Panc1 (cell line): Measurements from ENCODE around the gene RASSF8.

ENCODE experiments used
- TF ChIP-seq, protein P1 (sequence below): fragments of 450-650 bp; IDR thresholded peaks from 2 replicates; pipeline ENCODE4 v1.5.1; 2017; ENCODE audit warnings: mild to moderate bottlenecking
- TF ChIP-seq, protein P2 (sequence below), 2 experiments: IDR thresholded peaks; 2 replicates each; pipeline ENCODE4 v1.6.1; 2011 to 2012; ENCODE audit warnings: low read depth in 2 of 2, control low read depth in 1 of 2, low read length in 1 of 2, mild to moderate bottlenecking in 1 of 2, moderate library complexity in 1 of 2; ENCODE audit not compliant: insufficient read depth in 1 of 2

DNA sequence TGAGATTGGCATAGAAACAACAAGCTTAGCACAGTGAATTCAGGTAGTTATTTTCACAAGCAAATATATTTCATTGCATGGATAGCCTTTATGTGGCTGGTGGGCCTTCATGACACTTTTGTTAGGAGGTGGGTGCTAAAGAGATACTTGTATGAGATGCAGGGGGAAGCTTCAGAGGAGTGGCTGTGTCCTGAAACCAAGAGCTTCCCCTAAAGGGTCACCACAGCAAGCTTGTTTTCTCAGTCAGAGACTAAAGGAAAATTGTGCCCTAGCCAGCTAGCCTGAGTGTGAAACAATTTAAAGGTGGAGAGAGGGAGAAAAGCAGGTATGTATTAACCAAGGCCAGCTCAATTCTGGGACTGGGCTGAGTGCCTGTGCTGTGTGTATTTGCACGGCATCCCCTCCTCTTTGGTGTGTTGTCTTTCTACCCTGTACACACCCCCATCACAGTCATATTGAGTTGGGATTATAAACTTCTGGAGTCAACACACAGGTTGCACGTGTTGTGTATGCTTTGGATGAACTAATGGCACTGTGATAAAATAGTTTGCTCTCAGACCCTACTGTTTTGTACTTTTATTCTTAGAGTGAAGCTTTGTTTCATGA, 79.2 kb downstream of the RASSF8 start:
- TF ChIP-seq, protein P1, sequence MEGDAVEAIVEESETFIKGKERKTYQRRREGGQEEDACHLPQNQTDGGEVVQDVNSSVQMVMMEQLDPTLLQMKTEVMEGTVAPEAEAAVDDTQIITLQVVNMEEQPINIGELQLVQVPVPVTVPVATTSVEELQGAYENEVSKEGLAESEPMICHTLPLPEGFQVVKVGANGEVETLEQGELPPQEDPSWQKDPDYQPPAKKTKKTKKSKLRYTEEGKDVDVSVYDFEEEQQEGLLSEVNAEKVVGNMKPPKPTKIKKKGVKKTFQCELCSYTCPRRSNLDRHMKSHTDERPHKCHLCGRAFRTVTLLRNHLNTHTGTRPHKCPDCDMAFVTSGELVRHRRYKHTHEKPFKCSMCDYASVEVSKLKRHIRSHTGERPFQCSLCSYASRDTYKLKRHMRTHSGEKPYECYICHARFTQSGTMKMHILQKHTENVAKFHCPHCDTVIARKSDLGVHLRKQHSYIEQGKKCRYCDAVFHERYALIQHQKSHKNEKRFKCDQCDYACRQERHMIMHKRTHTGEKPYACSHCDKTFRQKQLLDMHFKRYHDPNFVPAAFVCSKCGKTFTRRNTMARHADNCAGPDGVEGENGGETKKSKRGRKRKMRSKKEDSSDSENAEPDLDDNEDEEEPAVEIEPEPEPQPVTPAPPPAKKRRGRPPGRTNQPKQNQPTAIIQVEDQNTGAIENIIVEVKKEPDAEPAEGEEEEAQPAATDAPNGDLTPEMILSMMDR, result no peak
- TF ChIP-seq, protein P2, sequence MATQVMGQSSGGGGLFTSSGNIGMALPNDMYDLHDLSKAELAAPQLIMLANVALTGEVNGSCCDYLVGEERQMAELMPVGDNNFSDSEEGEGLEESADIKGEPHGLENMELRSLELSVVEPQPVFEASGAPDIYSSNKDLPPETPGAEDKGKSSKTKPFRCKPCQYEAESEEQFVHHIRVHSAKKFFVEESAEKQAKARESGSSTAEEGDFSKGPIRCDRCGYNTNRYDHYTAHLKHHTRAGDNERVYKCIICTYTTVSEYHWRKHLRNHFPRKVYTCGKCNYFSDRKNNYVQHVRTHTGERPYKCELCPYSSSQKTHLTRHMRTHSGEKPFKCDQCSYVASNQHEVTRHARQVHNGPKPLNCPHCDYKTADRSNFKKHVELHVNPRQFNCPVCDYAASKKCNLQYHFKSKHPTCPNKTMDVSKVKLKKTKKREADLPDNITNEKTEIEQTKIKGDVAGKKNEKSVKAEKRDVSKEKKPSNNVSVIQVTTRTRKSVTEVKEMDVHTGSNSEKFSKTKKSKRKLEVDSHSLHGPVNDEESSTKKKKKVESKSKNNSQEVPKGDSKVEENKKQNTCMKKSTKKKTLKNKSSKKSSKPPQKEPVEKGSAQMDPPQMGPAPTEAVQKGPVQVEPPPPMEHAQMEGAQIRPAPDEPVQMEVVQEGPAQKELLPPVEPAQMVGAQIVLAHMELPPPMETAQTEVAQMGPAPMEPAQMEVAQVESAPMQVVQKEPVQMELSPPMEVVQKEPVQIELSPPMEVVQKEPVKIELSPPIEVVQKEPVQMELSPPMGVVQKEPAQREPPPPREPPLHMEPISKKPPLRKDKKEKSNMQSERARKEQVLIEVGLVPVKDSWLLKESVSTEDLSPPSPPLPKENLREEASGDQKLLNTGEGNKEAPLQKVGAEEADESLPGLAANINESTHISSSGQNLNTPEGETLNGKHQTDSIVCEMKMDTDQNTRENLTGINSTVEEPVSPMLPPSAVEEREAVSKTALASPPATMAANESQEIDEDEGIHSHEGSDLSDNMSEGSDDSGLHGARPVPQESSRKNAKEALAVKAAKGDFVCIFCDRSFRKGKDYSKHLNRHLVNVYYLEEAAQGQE (IDR thresholded peaks at IDR 0.05; ENCODE audit: insufficient read depth in 1 of 2, low read depth in 2 of 2, low read length in 1 of 2), result no peak
